HFF-Myc (cell line): ENCODE data around the gene SORCS2.
"Not testable (repeated sequence)": the region's sequence is repeated elsewhere in the genome, so short reads cannot be mapped to it uniquely, and the experiment has no call there.

Source experiments
- DNase-seq: peaks from one replicate; pipeline ENCODE4 v3.0.0-alpha.2; 2011; ENCODE audit warnings: low read depth; ENCODE audit errors: extremely low read depth
- H3K4me3 ChIP-seq: replicated peaks from 2 replicates; pipeline ENCODE4 v1.5.1; 2011; ENCODE audit warnings: low read depth, mild to moderate bottlenecking, control low read depth, low read length
- CTCF ChIP-seq: IDR thresholded peaks from 2 replicates; pipeline ENCODE4 v1.5.1; 2012; ENCODE audit warnings: mild to moderate bottlenecking, low read depth, low read length, control low read depth; ENCODE audit errors: missing control alignments

The SORCS2 gene

GRCh38 chr4:7159923-7160322 is 32.4 kb upstream of the SORCS2 start:
- H3K4me3 ChIP-seq: no peak overlapping the region
- DNase-seq: no peak
- no peak for TF ChIP-seq CTCF

DNA sequence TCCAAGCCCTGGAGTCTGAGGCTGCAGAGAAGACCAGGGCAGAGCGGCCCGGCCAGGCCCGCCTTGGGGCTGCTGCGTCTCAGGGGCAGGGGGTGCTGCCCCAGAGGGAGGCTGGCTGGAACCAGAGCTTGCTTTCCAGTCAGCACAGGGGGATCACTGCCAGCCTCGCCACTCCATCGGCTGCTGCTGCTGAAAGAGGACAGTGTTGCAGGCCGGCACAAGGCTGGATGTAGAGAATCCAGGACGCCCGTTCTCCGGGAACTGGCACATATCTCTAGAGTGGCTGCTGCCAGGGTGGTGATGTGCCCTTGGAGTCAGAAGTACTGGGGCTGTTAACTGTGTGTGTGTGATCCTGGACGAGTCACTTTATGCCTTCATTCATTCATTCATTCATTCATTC is 31.9 kb upstream of the SORCS2 start:
- H3K4me3 ChIP-seq: no peak overlapping the region
- TF ChIP-seq CTCF: no peak
- DNase-seq: no peak

DNA sequence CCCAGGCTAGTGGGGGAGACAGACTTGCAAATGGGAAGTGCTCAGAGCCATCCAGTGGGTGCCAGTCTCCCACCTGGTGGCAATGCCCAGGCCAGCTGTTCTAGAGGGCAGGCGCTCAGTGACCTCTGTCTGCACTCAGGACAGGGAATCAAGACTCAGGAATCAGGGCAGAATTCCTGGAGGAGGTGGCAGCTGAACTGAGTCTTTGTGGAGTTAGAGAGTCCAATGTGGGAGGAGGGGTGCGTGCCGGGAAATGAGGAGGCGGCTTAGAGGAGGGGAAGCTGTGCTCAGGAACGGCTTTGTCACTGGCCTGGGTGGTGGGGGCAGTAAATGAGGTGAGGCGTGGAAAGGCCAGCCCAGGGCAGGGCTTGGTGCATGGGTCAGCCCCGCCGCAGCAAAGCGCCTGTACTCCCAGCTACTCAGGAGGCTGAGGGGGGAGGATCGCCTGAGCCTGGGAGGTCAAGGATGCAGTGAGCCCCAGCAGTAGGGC is 31.3 kb upstream of the SORCS2 start:
- H3K4me3 ChIP-seq: no peak overlapping the region
- no peak for DNase-seq
- TF ChIP-seq CTCF: no peak

GRCh38 chr4:7161721-7162214 is 30.6 kb upstream of the SORCS2 start:
- H3K4me3 ChIP-seq: no peak overlapping the region
- DNase-seq: no peak
- no peak for TF ChIP-seq CTCF

- DNase-seq, H3K4me3 ChIP-seq: not testable (repeated sequence)
Measured at GRCh38 chr4:7165056-7165873, 27.1 kb upstream of the SORCS2 start.

GRCh38 chr4:7165874-7166201 is 26.5 kb upstream of the SORCS2 start:
- TF ChIP-seq CTCF: no peak
- no peak overlapping the region for H3K4me3 ChIP-seq
- DNase-seq: no peak

DNA sequence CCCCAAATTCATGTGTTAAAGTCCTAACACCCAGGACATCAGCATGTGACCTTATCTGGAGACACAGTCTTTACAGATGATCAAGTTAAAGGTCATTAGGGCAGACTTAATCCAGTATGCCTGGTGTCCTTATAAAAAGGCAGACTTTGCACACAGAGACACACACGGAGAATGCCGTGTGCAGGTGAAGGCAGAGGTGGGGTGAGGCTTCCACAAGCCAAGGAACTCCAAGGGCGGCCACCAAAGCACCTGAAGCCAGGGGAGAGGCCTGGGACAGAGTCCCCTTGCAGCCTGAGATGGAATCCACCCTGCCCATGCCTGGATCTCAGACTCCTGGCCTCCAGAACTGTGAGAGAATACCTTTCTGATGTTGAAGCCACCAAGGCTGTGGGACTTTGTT is 26.1 kb upstream of the SORCS2 start:
- H3K4me3 ChIP-seq: no peak overlapping the region
- no peak for TF ChIP-seq CTCF
- DNase-seq: no peak
